Mesothelial cell of epicardium (in vitro differentiated cells): ENCODE data around the gene ZNF555. TPM values are rescaled to one million over a fixed set of nuclear protein-coding genes. Genes with fewer than 3 reads are reported as not detected.
"Not testable (repeated sequence)": the region's sequence is repeated elsewhere in the genome, so short reads cannot be mapped to it uniquely, and the experiment has no call there.

Experiments
- DNase-seq, 2 experiments: peaks; one replicate each; pipeline ENCODE4 v3.0.0; 2021; ENCODE audit warnings: low spot score in 2 of 2; ENCODE audit not compliant: unreplicated experiment in 2 of 2
- H3K27ac Mint-ChIP-seq: 2 replicates; pipeline ENCODE4 v1.8.0; 2021; ENCODE audit warnings: mixed read lengths
- H3K27me3 Mint-ChIP-seq: 2 replicates; pipeline ENCODE4 v1.8.0; 2021; ENCODE audit warnings: low read depth, mixed read lengths
- H3K36me3 Mint-ChIP-seq: 2 replicates; pipeline ENCODE4 v1.8.0; 2021; ENCODE audit warnings: mixed read lengths
- H3K4me1 Mint-ChIP-seq: 2 replicates; pipeline ENCODE4 v1.8.0; 2021; ENCODE audit warnings: mixed read lengths
- H3K4me3 Mint-ChIP-seq: 2 replicates; pipeline ENCODE4 v1.8.0; 2021; ENCODE audit warnings: mild to moderate bottlenecking, moderate library complexity, mixed read lengths
- H3K9me3 Mint-ChIP-seq: 2 replicates; pipeline ENCODE4 v1.8.0; 2021; ENCODE audit warnings: mixed read lengths
- CTCF ChIP-seq: fragments of 200-600 bp; sonication (generic); IDR thresholded peaks from one replicate; pipeline ENCODE4 v1.5.0; 2021; ENCODE audit warnings: antibody characterized with exemption; ENCODE audit not compliant: unreplicated experiment
- total RNA-seq: library from RNA; stranded (reverse); gene quantifications from 3 replicates; pipeline ENCODE4 v1.2.1, GENCODE V29; 2021

Gene ZNF555
- total RNA-seq, 1 donor from 2014 or later: 10.6 TPM

- no peak overlapping the region for H3K4me3 Mint-ChIP-seq
- H3K4me1 Mint-ChIP-seq: peaks cover 5% of the 10 kb centered on the region
- TF ChIP-seq CTCF: no peak
- peaks cover 34% of the 10 kb centered on the region for H3K9me3 Mint-ChIP-seq
- H3K36me3 Mint-ChIP-seq: peaks cover 9% of the 10 kb centered on the region
- H3K27ac Mint-ChIP-seq: no peak overlapping the region
- DNase-seq: no peak
- H3K27me3 Mint-ChIP-seq: no peaks in the 10 kb centered on the region
Observed at GRCh38 chr19:2863816-2864215, 22.5 kb downstream of the ZNF555 start.

GRCh38 chr19:2865334-2866100 lies 24.2 kb downstream of the ZNF555 start:
- Mint-ChIP-seq H3K27me3 (no peaks in the 10 kb centered on the region), H3K4me3 (no peak overlapping the region), H3K36me3 (no peaks in the 10 kb centered on the region), H3K4me1 (peaks cover 5% of the 10 kb centered on the region), H3K27ac (peak overlapping the region; percentile 52), H3K9me3 (peaks cover 32% of the 10 kb centered on the region)
- TF ChIP-seq CTCF: no peak
- DNase-seq: no peak

- no peak overlapping the region for H3K27ac Mint-ChIP-seq
- no peaks in the 10 kb centered on the region for H3K36me3 Mint-ChIP-seq
- H3K4me3 Mint-ChIP-seq: no peak overlapping the region
- H3K27me3 Mint-ChIP-seq: no peaks in the 10 kb centered on the region
- peaks cover 5% of the 10 kb centered on the region for H3K4me1 Mint-ChIP-seq
- TF ChIP-seq CTCF: no peak
- DNase-seq: no peak
- H3K9me3 Mint-ChIP-seq: peaks cover 36% of the 10 kb centered on the region
Observed at GRCh38 chr19:2866495-2867024, 25.3 kb downstream of the ZNF555 start.

GRCh38 chr19:2867025-2867991 lies 26.0 kb downstream of the ZNF555 start, which contains the start of gene ZNF556:
ZNF556 (plus strand) TSS chr19:2867335; CDS start chr19:2867422, 87 bp downstream.
- H3K4me3 Mint-ChIP-seq: no peak within 1 kb of the TSS
- no peaks in the 10 kb centered on the region for H3K27me3 Mint-ChIP-seq
- peaks cover 5% of the 10 kb centered on the region for H3K4me1 Mint-ChIP-seq
- no peak for DNase-seq
- no peak for TF ChIP-seq CTCF
- H3K36me3 Mint-ChIP-seq: no peaks in the 10 kb centered on the region
- H3K27ac Mint-ChIP-seq: no peak within 1 kb of the TSS
- H3K9me3 Mint-ChIP-seq: peaks cover 35% of the 10 kb centered on the region

GRCh38 chr19:2869618-2870017 lies 28.3 kb downstream of the ZNF555 start:
- Mint-ChIP-seq H3K27ac (no peak overlapping the region), H3K27me3 (no peaks in the 10 kb centered on the region), H3K4me3 (no peak overlapping the region), H3K9me3 (peaks cover 28% of the 10 kb centered on the region), H3K4me1 (peaks cover 5% of the 10 kb centered on the region), H3K36me3 (no peaks in the 10 kb centered on the region)
- DNase-seq: no peak
- TF ChIP-seq CTCF: no peak

GRCh38 chr19:2872175-2872574 lies 30.9 kb downstream of the ZNF555 start:
- not testable (repeated sequence) for H3K27ac Mint-ChIP-seq, H3K4me1 Mint-ChIP-seq, H3K27me3 Mint-ChIP-seq, H3K36me3 Mint-ChIP-seq, DNase-seq, H3K4me3 Mint-ChIP-seq
- peaks cover 22% of the 10 kb centered on the region for H3K9me3 Mint-ChIP-seq
